A549 (cell line): ENCODE data around the gene MAGI2. TPM values are rescaled to one million over a fixed set of nuclear protein-coding genes. Genes with fewer than 3 reads are reported as not detected.

Experiments
- ATAC-seq, 2 experiments: fragments of 200-7000 bp in 1 of 2; fragments of >200 bp in 1 of 2; cut with Nextera tagmentation in 1 of 2; cut with Tn5 transposase in 1 of 2; 3 replicates each; pipeline versions ENCODE4 v1.8.0 to v1.9.1; 2018 to 2020; ENCODE audit warnings: mild to moderate bottlenecking in 1 of 2, moderate library complexity in 1 of 2
- CTCF ChIA-PET: fragments of 300-600 bp; sonication (Branson Sonifier 250); formaldehyde crosslinking; extraction: SDS; loops from one replicate; lab custom pipeline; 2021; ENCODE audit warnings: antibody characterized with exemption, inconsistent platforms; lab: Yijun Ruan, JAX
- POLR2A ChIA-PET: fragments of 350-600 bp; formaldehyde crosslinking; extraction: SDS; loops from one replicate; lab custom pipeline; 2021; ENCODE audit warnings: antibody characterized with exemption, inconsistent platforms; lab: Yijun Ruan, JAX
- DNase-seq, 2 experiments: peaks; one replicate each; pipeline versions ENCODE4 v3.0.0 to v3.0.0-alpha.2; 2011 to 2016; ENCODE audit warnings: low read depth in 1 of 2, low spot score in 1 of 2
- FAIRE-seq: peaks from 2 replicates; lab custom pipeline; 2011; peaks lifted over from hg19 to GRCh38; lab: Jason Lieb, UNC
- H3K27ac ChIP-seq, 2 experiments: fragments of >200 bp; sonication (Bioruptor Twin); formaldehyde crosslinking; 3 replicates each; pipeline ENCODE4 v1.5.1; 2016 to 2017
- H3K4me1 ChIP-seq: fragments of >200 bp; sonication (Bioruptor Twin); formaldehyde crosslinking; 3 replicates; pipeline ENCODE4 v1.6.1; 2016
- H3K4me2 ChIP-seq: fragments of >200 bp; sonication (Bioruptor Twin); formaldehyde crosslinking; 3 replicates; pipeline ENCODE4 v1.6.1; 2016
- H3K4me3 ChIP-seq: fragments of >200 bp; sonication (Bioruptor Twin); formaldehyde crosslinking; 3 replicates; pipeline ENCODE4 v1.5.1; 2016
- H3K9me3 ChIP-seq: fragments of >200 bp; sonication (Bioruptor Twin); formaldehyde crosslinking; 3 replicates; pipeline ENCODE4 v1.6.1; 2016
- CBX2 ChIP-seq: fragments of 200-600 bp; sonication (generic); IDR thresholded peaks from 2 replicates; pipeline ENCODE4 v1.6.1; 2016; ENCODE audit warnings: low read depth, mild to moderate bottlenecking, borderline replicate concordance
- CEBPB ChIP-seq, 2 experiments: fragments of >200 bp in 1 of 2; sonication (Bioruptor Twin) in 1 of 2; formaldehyde crosslinking in 1 of 2; IDR thresholded peaks; 2 replicates each; pipeline ENCODE4 v1.6.1; 2012 to 2016
- EHF ChIP-seq: fragments of 250-450 bp; sonication (Bioruptor Pico); IDR thresholded peaks from 2 replicates; pipeline ENCODE4 v1.5.0; 2020; ENCODE audit warnings: mild to moderate bottlenecking
- EP300 ChIP-seq, 2 experiments: fragments of >200 bp; sonication (Bioruptor Twin); formaldehyde crosslinking; IDR thresholded peaks; 2 replicates in 1 of 2; 3 replicates in 1 of 2; pipeline ENCODE4 v1.6.1; 2016 to 2017
- ESRRA ChIP-seq: fragments of 150-350 bp; IDR thresholded peaks from 2 replicates; pipeline ENCODE4 v1.6.1; 2014; ENCODE audit warnings: mild to moderate bottlenecking, low read length, borderline replicate concordance
- FOSL2 ChIP-seq, 2 experiments: fragments of 450-650 bp in 1 of 2; fragments of >200 bp in 1 of 2; sonication (Bioruptor Twin) in 1 of 2; formaldehyde crosslinking; IDR thresholded peaks; 2 replicates each; pipeline versions ENCODE4 v1.5.0 to v1.6.1; 2016 to 2020; ENCODE audit warnings: mild to moderate bottlenecking in 1 of 2, moderate library complexity in 1 of 2
- HDAC2 ChIP-seq: fragments of 200-600 bp; sonication (generic); IDR thresholded peaks from 2 replicates; pipeline ENCODE4 v1.6.1; 2016
- HEYL ChIP-seq: fragments of 250-450 bp; sonication (Bioruptor Pico); IDR thresholded peaks from 2 replicates; pipeline ENCODE4 v1.8.0; 2021; ENCODE audit warnings: mild to moderate bottlenecking, moderate library complexity
- HOXB5 ChIP-seq: fragments of 250-450 bp; sonication (Bioruptor Pico); IDR thresholded peaks from 2 replicates; pipeline ENCODE4 v1.5.0; 2020; ENCODE audit warnings: mild to moderate bottlenecking, moderate library complexity
- JUNB ChIP-seq: fragments of >200 bp; sonication (Bioruptor Twin); formaldehyde crosslinking; IDR thresholded peaks from 2 replicates; pipeline ENCODE4 v1.6.1; 2016
- KDM1A ChIP-seq: fragments of 200-600 bp; sonication (generic); IDR thresholded peaks from 2 replicates; pipeline ENCODE4 v1.6.1; 2016; ENCODE audit warnings: low read depth, mild to moderate bottlenecking
- MAFK ChIP-seq: fragments of 450-650 bp; IDR thresholded peaks from 2 replicates; pipeline ENCODE4 v1.6.1; 2014; ENCODE audit not compliant: partially characterized antibody
- MAZ ChIP-seq: fragments of 150-350 bp; IDR thresholded peaks from 2 replicates; pipeline ENCODE4 v1.6.1; 2014; ENCODE audit warnings: antibody characterized with exemption, low read depth, low read length, borderline replicate concordance
- NPAS2 ChIP-seq: fragments of 250-450 bp; sonication (Bioruptor Pico); IDR thresholded peaks from 2 replicates; pipeline ENCODE4 v1.8.0; 2022; ENCODE audit warnings: mild to moderate bottlenecking, moderate library complexity, borderline replicate concordance
- NR3C1 ChIP-seq: fragments of >200 bp; sonication (Bioruptor Twin); formaldehyde crosslinking; IDR thresholded peaks from 3 replicates; pipeline ENCODE4 v1.6.1; 2017
- PHF8 ChIP-seq: fragments of 200-600 bp; sonication (generic); IDR thresholded peaks from 2 replicates; pipeline ENCODE4 v1.6.1; 2016; ENCODE audit warnings: low read depth, mild to moderate bottlenecking, antibody characterized with exemption, moderate library complexity, borderline replicate concordance
- POLR2AphosphoS2 ChIP-seq: conservative IDR thresholded peaks from 2 replicates; pipeline ENCODE4 v1.6.1; 2012; ENCODE audit warnings: low read length, improper control_type of control experiment, inconsistent platforms
- RAD21 ChIP-seq, 2 experiments: fragments of >200 bp in 1 of 2; sonication (Bioruptor Twin) in 1 of 2; formaldehyde crosslinking in 1 of 2; IDR thresholded peaks in 1 of 2; conservative IDR thresholded peaks in 1 of 2; 2 replicates in 1 of 2; 3 replicates in 1 of 2; pipeline ENCODE4 v1.6.1; 2012 to 2018; ENCODE audit warnings: inconsistent platforms in 1 of 2
- RARB ChIP-seq: fragments of 250-450 bp; sonication (Bioruptor Pico); IDR thresholded peaks from 2 replicates; pipeline ENCODE4 v1.8.0; 2021; ENCODE audit warnings: mild to moderate bottlenecking, moderate library complexity
- RCOR1 ChIP-seq: fragments of 150-350 bp; IDR thresholded peaks from 2 replicates; pipeline ENCODE4 v1.6.1; 2014; ENCODE audit warnings: antibody characterized with exemption, low read length, low read depth
- RNF2 ChIP-seq: fragments of 200-600 bp; sonication (generic); IDR thresholded peaks from 2 replicates; pipeline ENCODE4 v1.6.1; 2016; ENCODE audit warnings: low read depth, mild to moderate bottlenecking, antibody characterized with exemption, moderate library complexity, borderline replicate concordance
- SMC3 ChIP-seq: fragments of >200 bp; sonication (Bioruptor Twin); formaldehyde crosslinking; IDR thresholded peaks from 3 replicates; pipeline ENCODE4 v1.6.1; 2018; ENCODE audit warnings: inconsistent platforms
- TP53 ChIP-seq: fragments of 250-450 bp; sonication (Bioruptor Pico); IDR thresholded peaks from 2 replicates; pipeline ENCODE4 v1.5.0; 2021; ENCODE audit warnings: mild to moderate bottlenecking, moderate library complexity
- ZSCAN20 ChIP-seq: fragments of 250-450 bp; sonication (Bioruptor Pico); IDR thresholded peaks from 2 replicates; pipeline ENCODE4 v1.8.0; 2022; ENCODE audit warnings: mild to moderate bottlenecking, moderate library complexity
- WGBS: methylation state at CpG from one replicate; pipeline ENCODE4 v1.1.6; 2017; ENCODE audit errors: missing lambda C conversion rate; 5-methylcytosine and 5-hydroxymethylcytosine counted together
- polyA plus RNA-seq, 4 experiments: library from polyadenylated mRNA; depleted of rRNA in 3 of 4; stranded (reverse); fragments of >200 nt; fragmentation: RNase III in 1 of 4; extraction: RNeasy Plus Mini Kit Qiagen cat#74134 plus additional on column Dnase treatment in 1 of 4; gene quantifications; 2 replicates in 3 of 4; 3 replicates in 1 of 4; pipeline ENCODE4 v1.2.3, GENCODE V29; 2011 to 2017
- TF ChIP-seq, protein P1 (sequence below): fragments of >200 bp; sonication (Bioruptor Twin); formaldehyde crosslinking; IDR thresholded peaks from 3 replicates; pipeline ENCODE4 v1.5.1; 2016
- TF ChIP-seq, protein P2 (sequence below): fragments of >200 bp; sonication (Bioruptor Twin); formaldehyde crosslinking; IDR thresholded peaks from 2 replicates; pipeline ENCODE4 v1.6.1; 2016
- TF ChIP-seq, protein P3 (sequence below): fragments of 200-600 bp; sonication (generic); IDR thresholded peaks from 2 replicates; pipeline ENCODE4 v1.6.1; 2016; ENCODE audit warnings: antibody characterized with exemption, mild to moderate bottlenecking, moderate library complexity
- TF ChIP-seq, protein P4 (sequence below): fragments of 250-450 bp; sonication (Bioruptor Pico); IDR thresholded peaks from 2 replicates; pipeline ENCODE4 v1.5.0; 2021; ENCODE audit warnings: mild to moderate bottlenecking, moderate library complexity, borderline replicate concordance

The MAGI2 gene
- polyA plus RNA-seq, 2 of the 4 experiments (the other 2 are of a cell fraction) = 0.48 to 0.81 TPM

DNA sequence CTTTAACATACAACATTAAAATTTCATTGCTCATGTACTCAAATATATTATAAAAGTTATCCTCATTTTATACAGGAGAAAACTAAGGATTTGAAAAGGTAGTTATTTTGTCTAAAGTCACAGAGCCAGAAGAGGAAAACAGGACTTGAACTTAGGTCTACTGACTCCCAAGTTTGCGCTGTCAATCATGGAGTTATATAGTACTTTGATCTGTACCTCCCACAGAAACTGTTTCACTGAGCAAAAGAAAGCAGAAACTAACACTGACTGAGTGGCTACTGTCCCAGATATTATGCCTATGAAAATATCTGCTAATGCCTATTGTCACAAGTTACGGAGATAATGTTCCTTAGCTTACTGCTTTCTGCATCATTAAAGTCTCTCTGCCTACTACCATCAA, 329.1 kb downstream of the MAGI2 start:
- Histone ChIP-seq H3K4me3 (no peak overlapping the region), H3K9me3 (no peaks in the 10 kb centered on the region), H3K27ac (no peak overlapping the region), H3K4me2 (no peak overlapping the region), H3K4me1 (no peaks in the 10 kb centered on the region)
- ChIA-PET CTCF (no interaction called here), POLR2A (no interaction called here)
- TF ChIP-seq, protein P1, sequence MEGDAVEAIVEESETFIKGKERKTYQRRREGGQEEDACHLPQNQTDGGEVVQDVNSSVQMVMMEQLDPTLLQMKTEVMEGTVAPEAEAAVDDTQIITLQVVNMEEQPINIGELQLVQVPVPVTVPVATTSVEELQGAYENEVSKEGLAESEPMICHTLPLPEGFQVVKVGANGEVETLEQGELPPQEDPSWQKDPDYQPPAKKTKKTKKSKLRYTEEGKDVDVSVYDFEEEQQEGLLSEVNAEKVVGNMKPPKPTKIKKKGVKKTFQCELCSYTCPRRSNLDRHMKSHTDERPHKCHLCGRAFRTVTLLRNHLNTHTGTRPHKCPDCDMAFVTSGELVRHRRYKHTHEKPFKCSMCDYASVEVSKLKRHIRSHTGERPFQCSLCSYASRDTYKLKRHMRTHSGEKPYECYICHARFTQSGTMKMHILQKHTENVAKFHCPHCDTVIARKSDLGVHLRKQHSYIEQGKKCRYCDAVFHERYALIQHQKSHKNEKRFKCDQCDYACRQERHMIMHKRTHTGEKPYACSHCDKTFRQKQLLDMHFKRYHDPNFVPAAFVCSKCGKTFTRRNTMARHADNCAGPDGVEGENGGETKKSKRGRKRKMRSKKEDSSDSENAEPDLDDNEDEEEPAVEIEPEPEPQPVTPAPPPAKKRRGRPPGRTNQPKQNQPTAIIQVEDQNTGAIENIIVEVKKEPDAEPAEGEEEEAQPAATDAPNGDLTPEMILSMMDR = no peak
- TF ChIP-seq KDM1A (no peak), ZSCAN20 (no peak), MAZ (no peak), ESRRA (no peak), EHF (no peak), MAFK (no peak), TP53 (CRISPR knock-in tag) (no peak), RAD21 (conservative IDR thresholded peaks at IDR 0.05 in 1 of 2, IDR thresholded peaks at IDR 0.05 in 1 of 2) (no peak), HEYL (CRISPR knock-in tag) (no peak), RARB (CRISPR knock-in tag) (no peak), CEBPB (IDR thresholded peaks at IDR 0.05) (no peak), RNF2 (no peak)
- TF ChIP-seq, protein P2, sequence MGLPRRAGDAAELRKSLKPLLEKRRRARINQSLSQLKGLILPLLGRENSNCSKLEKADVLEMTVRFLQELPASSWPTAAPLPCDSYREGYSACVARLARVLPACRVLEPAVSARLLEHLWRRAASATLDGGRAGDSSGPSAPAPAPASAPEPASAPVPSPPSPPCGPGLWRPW = no peak
- DNase-seq (no peak), FAIRE-seq (no peak), ATAC-seq (no peak)
- WGBS = 88% methylated on average over 2 of the region's 2 CpGs

DNA sequence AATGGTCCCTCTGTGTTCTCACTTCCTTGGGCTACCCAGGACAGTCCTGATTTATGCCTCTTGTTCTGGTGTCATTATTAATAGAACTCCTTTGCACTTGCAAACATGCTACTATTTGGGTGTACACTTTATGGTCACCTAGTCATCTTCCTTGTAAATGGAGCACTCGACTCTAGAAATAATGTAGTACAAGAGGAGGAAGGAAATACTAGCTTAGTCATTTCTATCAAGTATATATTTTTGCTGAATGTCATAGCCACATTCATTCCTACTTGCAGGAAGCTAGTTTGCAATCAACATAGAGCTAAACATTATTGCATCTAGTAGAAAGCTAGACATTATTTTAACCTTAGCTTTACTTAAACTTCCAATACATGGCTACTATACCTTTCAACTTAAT, 335.3 kb downstream of the MAGI2 start:
- CTCF ChIA-PET = no interaction called here
- no peak overlapping the region for H3K4me2 ChIP-seq
- H3K4me1 ChIP-seq = no peaks in the 10 kb centered on the region
- H3K27ac ChIP-seq = no peak overlapping the region
- POLR2A ChIA-PET = no interaction called here
- H3K4me3 ChIP-seq = no peak overlapping the region
- ATAC-seq (no peak), FAIRE-seq (no peak), DNase-seq (no peak)
- no peaks in the 10 kb centered on the region for H3K9me3 ChIP-seq
- no peak for TF ChIP-seq HEYL (CRISPR knock-in tag)
- TF ChIP-seq HDAC2 = no peak
- TF ChIP-seq MAFK = no peak
- no peak for TF ChIP-seq JUNB
- TF ChIP-seq PHF8 = no peak
- TF ChIP-seq NPAS2 (CRISPR knock-in tag) = no peak
- no peak for TF ChIP-seq CEBPB (IDR thresholded peaks at IDR 0.05)
- TF ChIP-seq, protein P3, sequence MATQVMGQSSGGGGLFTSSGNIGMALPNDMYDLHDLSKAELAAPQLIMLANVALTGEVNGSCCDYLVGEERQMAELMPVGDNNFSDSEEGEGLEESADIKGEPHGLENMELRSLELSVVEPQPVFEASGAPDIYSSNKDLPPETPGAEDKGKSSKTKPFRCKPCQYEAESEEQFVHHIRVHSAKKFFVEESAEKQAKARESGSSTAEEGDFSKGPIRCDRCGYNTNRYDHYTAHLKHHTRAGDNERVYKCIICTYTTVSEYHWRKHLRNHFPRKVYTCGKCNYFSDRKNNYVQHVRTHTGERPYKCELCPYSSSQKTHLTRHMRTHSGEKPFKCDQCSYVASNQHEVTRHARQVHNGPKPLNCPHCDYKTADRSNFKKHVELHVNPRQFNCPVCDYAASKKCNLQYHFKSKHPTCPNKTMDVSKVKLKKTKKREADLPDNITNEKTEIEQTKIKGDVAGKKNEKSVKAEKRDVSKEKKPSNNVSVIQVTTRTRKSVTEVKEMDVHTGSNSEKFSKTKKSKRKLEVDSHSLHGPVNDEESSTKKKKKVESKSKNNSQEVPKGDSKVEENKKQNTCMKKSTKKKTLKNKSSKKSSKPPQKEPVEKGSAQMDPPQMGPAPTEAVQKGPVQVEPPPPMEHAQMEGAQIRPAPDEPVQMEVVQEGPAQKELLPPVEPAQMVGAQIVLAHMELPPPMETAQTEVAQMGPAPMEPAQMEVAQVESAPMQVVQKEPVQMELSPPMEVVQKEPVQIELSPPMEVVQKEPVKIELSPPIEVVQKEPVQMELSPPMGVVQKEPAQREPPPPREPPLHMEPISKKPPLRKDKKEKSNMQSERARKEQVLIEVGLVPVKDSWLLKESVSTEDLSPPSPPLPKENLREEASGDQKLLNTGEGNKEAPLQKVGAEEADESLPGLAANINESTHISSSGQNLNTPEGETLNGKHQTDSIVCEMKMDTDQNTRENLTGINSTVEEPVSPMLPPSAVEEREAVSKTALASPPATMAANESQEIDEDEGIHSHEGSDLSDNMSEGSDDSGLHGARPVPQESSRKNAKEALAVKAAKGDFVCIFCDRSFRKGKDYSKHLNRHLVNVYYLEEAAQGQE = no peak
- TF ChIP-seq POLR2AphosphoS2 = no peak
- no peak for TF ChIP-seq NR3C1
- no peak for TF ChIP-seq EP300 (IDR thresholded peaks at IDR 0.05)
- no peak for TF ChIP-seq CBX2
- TF ChIP-seq FOSL2 (IDR thresholded peaks at IDR 0.05) = no peak
- no peak for TF ChIP-seq FOSL2 (CRISPR knock-in tag; IDR thresholded peaks at IDR 0.05)
- no peak for TF ChIP-seq SMC3
- TF ChIP-seq ESRRA = no peak
- TF ChIP-seq, protein P4, sequence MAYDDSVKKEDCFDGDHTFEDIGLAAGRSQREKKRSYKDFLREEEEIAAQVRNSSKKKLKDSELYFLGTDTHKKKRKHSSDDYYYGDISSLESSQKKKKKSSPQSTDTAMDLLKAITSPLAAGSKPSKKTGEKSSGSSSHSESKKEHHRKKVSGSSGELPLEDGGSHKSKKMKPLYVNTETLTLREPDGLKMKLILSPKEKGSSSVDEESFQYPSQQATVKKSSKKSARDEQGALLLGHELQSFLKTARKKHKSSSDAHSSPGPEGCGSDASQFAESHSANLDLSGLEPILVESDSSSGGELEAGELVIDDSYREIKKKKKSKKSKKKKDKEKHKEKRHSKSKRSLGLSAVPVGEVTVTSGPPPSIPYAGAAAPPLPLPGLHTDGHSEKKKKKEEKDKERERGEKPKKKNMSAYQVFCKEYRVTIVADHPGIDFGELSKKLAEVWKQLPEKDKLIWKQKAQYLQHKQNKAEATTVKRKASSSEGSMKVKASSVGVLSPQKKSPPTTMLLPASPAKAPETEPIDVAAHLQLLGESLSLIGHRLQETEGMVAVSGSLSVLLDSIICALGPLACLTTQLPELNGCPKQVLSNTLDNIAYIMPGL (CRISPR knock-in tag) = no peak
- no peak for TF ChIP-seq RCOR1
- no peak for TF ChIP-seq HOXB5 (CRISPR knock-in tag)
- 3% methylated on average over 1 of the region's 1 CpG for WGBS
